GM18870 (cell line): ENCODE measurements around the gene BEAN1.

Experiments used
- ATAC-seq: cut with Tn5 transposase; IDR thresholded peaks from one replicate; pipeline ENCODE4 v1.9.1; 2021; ENCODE audit warnings: moderate library complexity; ENCODE audit not compliant: unreplicated experiment

BEAN1 gene

GRCh38 chr16:66427036-66427860, at the start of gene BEAN1:
BEAN1 (plus strand) TSS chr16:66427295; CDS start chr16:66437677, 10,382 bp downstream.
- ATAC-seq = no peak

GRCh38 chr16:66377324-66377723, 49.8 kb upstream of the BEAN1 start:
- no peak for ATAC-seq

- ATAC-seq = no peak
Measured at GRCh38 chr16:66378741-66379570, 48.1 kb upstream of the BEAN1 start.

- ATAC-seq = no peak
Measured at GRCh38 chr16:66379571-66379941, 47.5 kb upstream of the BEAN1 start.

GRCh38 chr16:66380421-66380820, 46.7 kb upstream of the BEAN1 start:
- ATAC-seq = no peak

GRCh38 chr16:66381585-66382170, 45.4 kb upstream of the BEAN1 start:
- ATAC-seq = no peak

GRCh38 chr16:66382171-66382965, 44.7 kb upstream of the BEAN1 start:
- ATAC-seq = no peak

- ATAC-seq = no peak
Measured at GRCh38 chr16:66382966-66383299, 44.2 kb upstream of the BEAN1 start.

GRCh38 chr16:66383551-66383950, 43.5 kb upstream of the BEAN1 start:
- no peak for ATAC-seq

- no peak for ATAC-seq
Measured at GRCh38 chr16:66385415-66385814, 41.7 kb upstream of the BEAN1 start.

- no peak for ATAC-seq
Measured at GRCh38 chr16:66386629-66387622, 40.2 kb upstream of the BEAN1 start.

GRCh38 chr16:66387817-66388332, 39.2 kb upstream of the BEAN1 start:
- no peak for ATAC-seq

- no peak for ATAC-seq
Measured at GRCh38 chr16:66388350-66389139, 38.5 kb upstream of the BEAN1 start.

GRCh38 chr16:66389256-66390176, 37.6 kb upstream of the BEAN1 start:
- no peak for ATAC-seq

- ATAC-seq = no peak
Measured at GRCh38 chr16:66390346-66391108, 36.6 kb upstream of the BEAN1 start.

GRCh38 chr16:66391726-66392670, 35.1 kb upstream of the BEAN1 start:
- no peak for ATAC-seq
